Epidermal melanocyte (primary cell): Measurements from ENCODE around the gene SMARCA4.
"Not testable (repeated sequence)": the region's sequence is repeated elsewhere in the genome, so short reads cannot be mapped to it uniquely, and the experiment has no call there.

ENCODE experiments used
- DNase-seq: peaks from one replicate; pipeline ENCODE4 v3.0.0; 2011; ENCODE audit warnings: low spot score; ENCODE audit not compliant: insufficient read length

SMARCA4 gene

DNA sequence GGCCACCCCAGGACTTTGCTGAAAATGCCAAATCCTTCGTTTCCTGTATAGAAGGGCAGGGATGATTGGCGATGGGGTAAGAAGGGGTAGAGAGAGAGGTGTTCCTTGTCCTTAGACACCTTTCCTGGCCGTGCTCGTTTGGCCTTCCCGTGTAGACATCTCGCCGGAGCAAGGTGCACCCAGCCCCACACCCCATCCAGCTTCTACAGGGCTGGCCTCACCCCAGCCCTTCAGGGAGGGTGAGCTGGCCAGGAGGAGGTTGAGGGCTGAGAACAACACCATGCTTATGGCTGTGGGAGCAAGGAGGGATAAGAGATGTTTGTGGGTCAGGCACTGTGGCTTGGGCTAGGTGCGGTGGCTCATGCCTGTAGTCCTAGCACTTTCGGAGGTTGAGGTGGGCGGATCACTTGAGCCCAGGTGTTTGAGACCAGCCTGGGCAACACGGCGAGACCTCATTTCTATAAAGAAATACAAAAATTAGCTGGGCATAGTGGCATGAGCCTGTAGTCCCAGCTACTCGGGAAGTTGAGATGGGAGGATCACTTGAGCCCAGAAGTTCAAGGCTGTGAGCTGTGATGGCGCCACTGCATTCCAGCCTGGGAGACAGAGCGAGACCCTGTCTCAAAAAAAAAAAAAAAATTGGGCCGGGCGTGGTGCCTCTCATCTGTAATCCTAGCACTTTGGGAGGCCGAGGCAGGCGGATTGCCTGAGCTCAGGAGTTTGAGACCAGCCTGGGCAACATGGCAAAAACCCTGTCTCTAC is 15.5 kb downstream of the SMARCA4 start:
- DNase-seq = no peak

DNA sequence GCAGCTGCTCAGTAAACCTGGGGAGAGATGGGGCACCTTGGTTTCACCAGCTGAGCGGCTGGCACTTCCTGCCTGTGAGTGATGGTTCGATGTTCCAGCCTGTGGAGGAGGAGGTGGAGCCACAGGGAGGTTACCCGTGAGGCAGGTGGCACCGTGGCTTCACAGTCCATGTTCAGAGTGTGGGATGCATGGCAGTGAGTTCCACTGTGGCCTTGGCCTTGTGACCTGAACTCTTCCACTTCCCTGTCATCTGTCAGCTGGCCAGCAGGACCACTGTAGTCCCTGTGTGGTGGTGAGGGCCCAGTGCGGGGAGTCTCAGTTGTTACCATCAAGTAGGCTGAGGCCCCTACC is 16.9 kb downstream of the SMARCA4 start:
- DNase-seq = no peak

DNA sequence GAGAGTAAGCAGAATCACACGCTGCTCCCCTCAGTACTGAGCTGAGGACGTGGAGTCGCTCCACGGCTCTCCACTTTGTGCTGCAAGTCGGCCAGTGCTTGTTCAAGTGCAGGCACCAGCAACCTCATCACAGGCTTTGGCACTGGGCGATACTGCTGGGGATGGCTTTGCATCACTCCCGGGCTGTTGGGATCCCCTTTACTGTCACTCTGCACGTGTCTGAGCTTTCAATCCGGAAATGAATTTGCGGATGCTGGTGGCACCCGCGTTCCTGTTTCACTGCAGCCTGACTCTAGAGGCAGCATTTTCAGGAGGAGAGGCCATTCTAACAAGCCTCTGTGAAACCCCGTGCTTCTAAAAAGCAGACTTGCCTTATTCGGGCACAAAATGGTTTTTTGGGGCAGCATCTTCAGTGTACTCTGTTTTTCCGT is 19.1 kb downstream of the SMARCA4 start:
- DNase-seq = no peak

DNA sequence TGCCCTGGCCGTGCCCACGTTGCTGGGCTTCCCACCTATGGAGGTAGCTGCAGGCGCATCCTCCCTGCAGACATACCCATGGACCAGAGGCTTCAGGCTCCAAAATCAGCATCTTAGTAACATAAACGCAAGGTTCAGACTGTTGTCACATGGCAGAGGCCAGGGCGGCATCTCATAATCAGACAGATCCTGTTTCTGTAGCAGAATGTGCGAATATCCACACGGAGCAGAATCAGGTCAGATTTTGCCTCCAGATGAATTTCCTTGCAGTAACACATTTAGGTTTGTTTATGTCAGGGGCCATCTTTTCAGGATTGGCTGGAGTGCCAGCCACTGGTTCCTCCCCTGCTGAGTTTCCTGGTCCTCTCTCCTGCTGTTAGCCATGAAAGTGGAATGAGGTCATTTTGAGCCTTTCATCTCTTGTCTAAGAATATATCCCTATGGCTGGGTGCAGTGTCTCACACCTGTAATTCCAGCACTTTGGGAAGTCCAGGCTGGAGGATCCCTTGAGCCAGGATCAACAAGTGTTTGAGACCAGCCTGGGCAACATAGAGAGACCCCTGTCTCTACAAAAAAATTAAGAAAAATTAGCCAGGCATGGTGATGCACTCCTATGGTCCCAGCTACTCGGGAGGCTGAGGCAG is 20.5 kb downstream of the SMARCA4 start:
- DNase-seq = no peak

DNA sequence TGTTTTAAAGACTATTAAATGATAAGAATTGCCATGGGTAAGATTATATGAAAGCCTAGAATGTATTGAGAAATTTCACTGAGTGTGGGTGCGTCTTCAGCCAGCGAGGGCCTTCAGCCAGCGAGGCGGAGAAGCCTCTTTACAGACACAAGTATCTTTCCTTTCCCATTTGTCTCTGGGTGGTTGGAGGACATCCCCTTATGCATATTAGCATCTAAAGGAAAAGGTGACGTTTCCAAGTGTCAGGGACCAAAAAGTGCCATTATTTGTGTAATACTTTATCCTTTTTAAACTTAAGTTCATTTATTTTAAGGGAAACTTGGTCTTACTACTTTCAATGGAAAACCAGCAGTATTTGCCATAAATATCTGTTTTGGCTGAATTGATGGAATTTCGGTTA is 22.2 kb downstream of the SMARCA4 start:
- no peak for DNase-seq

DNA sequence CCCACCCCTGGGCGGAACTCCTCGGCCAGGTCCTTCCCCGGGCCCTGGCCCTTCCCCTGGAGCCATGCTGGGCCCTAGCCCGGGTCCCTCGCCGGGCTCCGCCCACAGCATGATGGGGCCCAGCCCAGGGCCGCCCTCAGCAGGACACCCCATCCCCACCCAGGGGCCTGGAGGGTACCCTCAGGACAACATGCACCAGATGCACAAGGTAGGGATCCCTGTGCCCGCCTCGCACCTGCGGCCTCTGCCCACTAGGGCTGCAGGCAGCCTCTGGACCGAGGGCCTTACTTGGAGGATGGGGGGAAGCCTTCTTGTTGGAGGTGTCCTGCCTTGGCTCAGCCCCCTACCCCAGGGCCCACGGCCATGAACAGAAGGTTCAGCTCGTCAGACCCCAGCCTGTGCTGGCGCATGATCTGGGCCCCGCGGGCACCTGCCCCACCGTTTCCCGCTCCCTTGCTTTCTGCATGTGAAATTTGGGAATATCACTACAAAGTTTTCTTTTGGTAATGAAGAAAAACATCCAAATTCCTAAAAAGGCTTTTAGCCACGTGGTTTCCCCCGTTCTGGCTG is 23.4 kb downstream of the SMARCA4 start:
- DNase-seq = no peak

DNA sequence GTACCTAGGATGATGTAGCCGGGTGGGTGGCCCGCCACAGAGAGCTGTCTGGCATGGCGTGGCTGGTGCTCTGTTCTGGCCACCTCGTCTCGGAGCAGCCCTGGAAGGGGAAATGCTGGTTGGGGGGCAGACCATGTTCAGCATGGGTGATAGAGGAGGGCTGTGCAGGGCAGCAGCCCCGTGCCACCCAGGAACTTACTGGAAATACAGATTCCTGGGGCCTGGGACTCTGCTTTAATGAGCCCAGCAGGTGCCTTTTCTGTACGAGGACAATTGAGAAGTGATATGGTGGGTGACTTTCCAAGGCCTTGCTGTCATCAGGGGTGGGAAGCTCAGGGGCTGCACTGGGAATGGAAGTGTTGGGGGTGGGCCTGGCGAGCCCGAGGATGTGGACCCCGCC is 24.7 kb downstream of the SMARCA4 start:
- no peak for DNase-seq

DNA sequence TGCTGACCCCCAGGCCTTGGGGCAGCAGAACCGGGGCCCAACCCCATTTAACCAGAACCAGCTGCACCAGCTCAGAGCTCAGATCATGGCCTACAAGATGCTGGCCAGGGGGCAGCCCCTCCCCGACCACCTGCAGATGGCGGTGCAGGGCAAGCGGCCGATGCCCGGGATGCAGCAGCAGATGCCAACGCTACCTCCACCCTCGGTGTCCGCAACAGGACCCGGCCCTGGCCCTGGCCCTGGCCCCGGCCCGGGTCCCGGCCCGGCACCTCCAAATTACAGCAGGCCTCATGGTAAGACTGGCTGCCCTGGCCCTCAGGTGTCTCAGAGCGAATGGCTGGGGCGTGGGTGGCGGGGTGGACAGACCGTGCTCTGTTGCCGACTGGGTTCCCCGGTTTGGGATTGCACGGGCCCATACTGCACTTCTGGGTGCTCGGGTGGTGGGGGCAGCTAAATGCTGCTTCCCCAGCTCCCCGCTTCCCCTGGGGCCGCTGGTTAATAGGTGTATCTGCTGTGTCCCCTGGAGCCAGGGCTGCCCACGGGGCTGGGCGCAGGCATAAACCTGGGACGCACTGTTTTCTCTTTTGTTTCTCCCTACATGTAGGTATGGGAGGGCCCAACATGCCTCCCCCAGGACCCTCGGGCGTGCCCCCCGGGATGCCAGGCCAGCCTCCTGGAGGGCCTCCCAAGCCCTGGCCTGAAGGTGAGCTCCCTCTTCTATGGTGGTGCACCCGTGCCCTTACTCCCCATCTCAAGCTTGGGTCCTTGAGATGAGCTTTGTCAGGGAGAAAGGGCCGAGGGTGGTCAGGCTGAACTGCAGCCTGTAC is 25.7 kb downstream of the SMARCA4 start:
- no peak for DNase-seq

DNA sequence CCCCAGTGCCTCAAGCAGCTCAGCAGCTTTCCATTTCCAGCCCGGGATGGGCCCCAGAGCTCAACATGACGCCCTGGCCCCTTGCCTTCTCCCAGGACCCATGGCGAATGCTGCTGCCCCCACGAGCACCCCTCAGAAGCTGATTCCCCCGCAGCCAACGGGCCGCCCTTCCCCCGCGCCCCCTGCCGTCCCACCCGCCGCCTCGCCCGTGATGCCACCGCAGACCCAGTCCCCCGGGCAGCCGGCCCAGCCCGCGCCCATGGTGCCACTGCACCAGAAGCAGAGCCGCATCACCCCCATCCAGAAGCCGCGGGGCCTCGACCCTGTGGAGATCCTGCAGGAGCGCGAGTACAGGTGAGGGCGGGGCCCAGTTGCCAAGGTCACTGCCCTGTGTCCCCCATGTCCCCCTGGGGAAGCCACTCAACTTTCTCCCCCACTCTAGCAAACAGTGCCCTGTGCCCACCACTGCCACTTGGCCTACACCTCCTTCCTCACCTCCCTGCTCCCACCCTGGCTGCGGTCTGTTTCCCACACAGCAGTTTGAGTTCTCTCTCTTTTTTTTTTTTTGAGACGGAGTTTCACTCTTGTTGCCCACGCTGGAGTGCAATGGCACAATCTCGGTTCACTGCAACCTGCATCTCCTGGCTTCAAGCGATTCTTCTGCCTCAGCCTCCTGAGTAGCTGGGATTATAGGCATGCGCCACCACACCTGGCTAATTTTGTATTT is 26.9 kb downstream of the SMARCA4 start:
- no peak for DNase-seq

DNA sequence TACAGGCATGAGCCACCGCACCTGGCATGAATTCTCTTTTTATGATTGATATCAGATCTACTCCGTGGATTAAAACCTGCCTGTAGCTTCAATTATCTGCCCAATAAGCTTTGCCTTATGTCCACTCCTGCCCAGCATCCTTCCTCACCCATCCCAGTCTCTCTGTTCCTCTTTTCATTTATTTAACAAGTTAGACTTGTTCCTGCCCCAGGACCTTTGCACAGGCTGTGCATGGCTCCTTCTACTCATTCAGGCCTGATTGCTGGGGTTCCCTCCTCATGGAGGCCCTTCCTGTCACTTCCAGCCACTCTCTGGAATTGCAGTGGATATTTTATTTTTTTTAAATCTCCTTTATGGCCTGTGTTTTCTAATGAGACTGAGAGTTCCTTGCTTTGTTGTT is 27.6 kb downstream of the SMARCA4 start:
- DNase-seq = no peak

DNA sequence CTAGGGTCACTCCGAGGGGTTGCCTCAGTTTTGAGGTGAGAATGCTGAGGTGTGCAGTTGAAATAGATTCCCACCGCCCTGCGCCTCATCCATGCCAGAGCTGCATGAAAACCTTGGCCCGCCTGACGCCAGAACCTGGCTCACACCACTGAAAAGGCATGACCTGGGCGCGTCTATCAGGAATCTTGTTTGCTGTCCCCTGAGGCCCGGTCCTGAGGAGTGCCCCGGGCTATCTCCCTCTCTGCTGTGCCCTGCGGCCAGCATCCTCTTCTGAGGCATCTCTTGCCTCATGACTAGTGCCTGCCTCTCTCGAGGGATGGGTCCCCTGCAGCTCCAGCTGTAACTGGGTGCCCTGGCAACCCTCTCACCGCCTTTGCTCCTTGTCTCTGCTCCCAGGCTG is 28.1 kb downstream of the SMARCA4 start:
- no peak for DNase-seq

DNA sequence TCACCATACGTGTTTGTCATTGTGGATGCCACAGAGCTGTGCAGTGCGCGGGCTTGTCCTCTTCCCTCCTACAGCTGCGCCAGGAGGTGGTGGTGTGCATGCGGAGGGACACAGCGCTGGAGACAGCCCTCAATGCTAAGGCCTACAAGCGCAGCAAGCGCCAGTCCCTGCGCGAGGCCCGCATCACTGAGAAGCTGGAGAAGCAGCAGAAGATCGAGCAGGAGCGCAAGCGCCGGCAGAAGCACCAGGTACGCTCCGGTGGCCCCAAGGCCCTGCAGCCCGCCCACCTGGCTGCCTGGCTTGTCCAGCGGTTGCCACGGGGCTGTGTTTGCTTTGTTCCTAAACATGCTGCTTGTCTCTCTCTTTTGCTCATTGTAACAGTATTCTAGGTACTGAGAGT is 30.2 kb downstream of the SMARCA4 start:
- no peak for DNase-seq

DNA sequence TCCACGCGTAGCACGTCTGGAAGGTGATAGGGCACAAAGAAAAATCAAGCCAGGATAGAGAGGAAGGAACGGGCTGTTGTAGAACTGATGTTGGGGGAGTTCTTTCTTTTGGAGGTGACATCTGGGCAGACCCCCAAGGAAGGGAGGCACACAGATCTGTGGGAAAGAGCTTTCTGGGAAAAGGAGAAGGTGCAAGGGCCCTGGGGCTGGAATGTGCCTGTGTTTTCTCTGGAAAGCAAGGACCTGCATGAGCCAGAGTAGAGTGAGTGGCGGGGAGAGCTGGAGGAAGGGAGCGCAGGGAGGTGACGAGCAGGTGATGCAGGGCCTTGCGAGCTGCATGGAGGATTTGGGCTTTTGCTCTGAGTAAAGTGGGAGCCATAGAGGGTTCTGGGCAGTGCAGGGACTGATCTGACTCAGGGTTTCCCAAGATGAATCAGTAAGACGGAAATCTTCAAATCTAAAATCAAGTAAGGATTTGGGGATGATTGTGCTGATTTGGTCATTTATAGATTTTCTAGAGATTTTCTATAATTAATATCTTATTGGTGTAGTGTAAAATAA is 30.8 kb downstream of the SMARCA4 start:
- DNase-seq = no peak

DNA sequence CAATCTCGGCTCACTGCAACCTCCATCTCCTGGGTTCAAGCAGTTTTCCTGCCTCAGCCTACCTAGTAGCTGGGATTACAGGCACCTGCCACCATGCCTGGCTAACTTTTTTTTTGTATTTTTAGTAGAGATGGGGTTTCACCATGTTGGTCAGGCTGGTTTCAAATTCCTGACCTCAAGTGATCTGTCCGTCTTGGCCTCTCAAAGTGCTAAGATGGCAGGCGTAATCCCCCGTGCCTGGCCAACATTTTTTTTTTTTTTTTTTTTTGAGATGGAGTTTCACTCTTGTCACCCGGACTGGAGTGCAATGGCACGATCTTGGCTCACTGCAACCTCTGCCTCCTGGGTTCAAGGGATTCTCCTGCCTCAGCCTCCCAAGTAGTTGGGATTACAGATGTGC is 31.3 kb downstream of the SMARCA4 start:
- DNase-seq = not testable (repeated sequence)

DNA sequence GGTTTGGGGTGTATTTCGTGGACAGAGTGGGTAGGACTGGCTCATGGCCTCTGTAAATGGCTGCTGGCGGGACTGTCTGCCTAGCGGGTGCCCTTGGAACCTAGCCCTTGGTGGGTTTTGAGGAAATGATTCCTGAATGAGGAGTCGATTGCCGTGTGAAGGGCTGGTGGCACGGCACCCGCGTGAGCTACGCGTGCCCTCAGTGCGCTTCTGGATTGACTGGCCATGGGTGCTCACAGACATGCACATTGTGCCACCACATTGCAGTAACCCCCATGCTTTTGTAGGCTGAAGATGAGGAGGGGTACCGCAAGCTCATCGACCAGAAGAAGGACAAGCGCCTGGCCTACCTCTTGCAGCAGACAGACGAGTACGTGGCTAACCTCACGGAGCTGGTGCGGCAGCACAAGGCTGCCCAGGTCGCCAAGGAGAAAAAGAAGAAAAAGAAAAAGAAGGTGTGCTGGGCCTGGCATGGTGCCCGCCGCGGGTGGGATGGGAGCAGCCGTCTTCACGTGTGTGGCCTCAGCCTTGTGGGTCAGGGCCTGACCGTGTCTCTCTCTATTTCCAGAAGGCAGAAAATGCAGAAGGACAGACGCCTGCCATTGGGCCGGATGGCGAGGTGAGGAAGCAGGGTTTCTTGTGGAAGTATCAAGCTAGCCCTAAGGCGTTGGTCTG is 35.2 kb downstream of the SMARCA4 start:
- no peak for DNase-seq

DNA sequence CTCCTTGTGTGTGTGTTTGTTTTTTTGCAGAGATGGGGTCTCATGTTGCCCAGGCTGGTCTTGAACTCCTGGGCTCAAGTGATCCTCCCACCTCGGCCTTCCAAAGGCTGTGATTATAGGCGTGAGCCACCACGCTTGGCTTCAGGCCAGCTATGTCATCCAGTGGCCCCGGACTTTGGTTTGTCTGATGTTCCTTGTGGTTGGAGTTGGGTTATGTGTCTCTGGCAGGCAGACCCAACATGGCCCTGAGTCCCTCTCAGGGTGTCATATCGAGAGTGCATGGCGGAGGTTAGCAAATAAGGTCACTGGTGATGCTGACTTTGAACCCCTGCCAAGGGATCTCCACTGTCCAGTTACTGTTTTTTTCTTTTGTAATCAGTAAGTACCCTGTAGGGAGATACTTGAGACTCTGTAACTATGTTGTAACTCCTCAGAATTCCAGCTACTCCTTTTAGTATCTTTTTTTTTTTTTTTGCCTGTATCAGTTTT is 37.3 kb downstream of the SMARCA4 start:
- DNase-seq = no peak

DNA sequence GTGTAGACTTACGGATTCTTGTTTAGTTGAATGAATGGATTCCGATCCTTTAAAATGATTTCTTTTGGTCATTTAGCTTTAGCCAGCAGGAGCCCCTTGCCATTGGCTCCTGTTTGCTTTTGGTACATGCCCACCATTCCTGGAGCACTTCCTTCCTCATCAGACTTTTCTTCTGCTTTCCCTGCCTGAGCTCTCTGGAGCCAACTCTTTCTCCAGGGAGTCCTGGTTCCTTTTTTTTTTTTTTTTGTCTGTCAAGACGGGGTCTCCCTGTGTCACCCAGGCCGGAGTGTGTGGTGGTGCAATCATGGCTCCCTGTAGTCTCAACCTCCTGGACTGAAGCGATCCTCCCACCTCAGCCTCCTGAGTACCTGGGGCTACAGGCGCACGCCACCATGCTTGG is 37.8 kb downstream of the SMARCA4 start:
- no peak for DNase-seq

DNA sequence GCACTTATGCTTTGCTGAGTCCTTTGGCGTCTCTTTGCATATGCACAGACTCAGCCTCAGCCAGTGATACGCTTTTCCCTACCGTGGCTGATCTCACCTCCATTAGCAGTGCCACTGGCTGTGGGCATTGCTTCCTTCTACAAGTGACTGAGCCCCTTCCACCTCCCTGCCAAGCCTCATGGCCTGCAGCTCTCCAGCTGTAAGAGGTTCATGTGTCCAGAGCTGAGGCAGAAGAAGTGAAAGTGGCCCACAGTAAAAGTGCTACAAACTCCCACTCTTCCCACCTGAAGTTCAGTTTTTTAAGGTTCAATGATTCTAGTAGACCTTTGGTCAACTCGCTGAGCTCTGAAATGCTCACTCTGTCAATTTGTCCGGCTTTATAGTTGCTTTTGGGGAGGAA is 44.7 kb downstream of the SMARCA4 start:
- DNase-seq = no peak

DNA sequence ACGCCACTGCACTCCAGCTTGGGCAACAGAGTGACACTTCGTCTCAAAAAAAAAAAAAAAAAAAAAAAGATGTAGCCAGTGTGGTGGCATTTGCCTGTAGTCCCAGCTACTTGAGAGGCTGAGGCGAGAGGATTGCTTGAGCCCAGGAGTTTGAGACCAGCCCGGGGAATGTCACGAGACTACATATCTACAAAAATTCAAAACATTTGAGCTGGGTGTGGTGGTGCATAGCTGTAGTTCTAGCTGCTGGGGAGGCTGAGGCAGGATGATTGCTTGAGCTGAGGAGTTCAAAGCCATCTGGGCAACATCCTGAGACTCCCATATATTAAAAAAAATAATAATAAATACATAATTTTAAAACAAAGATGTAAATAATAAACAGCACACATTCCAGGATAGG is 46.6 kb downstream of the SMARCA4 start:
- DNase-seq = no peak

DNA sequence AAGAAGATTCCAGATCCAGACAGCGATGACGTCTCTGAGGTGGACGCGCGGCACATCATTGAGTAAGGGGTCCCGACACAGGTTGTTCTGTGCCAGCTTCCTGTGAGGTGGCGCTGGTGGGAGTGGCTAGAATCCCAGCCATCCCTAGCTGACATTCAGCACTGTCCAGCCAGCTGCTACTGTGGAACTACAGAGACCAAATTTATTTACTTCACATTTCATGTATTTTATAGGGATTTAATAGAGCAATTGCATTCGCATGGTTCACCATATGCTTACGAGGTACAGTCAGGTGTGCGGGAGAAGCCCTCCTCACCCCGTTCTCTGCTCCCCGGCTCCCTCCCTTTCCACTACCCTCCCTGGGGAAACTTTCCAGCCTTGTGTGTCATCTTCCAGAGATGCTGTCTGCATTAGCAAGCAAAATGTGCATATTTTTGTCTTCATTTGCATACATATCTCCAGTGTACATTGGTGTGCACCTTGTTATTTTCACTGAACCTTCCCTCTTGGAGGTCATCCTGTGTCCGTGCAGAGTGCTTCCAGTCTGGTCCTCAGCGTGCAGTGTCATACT is 47.2 kb downstream of the SMARCA4 start:
- no peak for DNase-seq
